Activated CD4-positive, alpha-beta T cell treated with anti-CD3 and anti-CD28 coated beads, Interleukin-2, amount 50 U/mL, for 1 hour (primary cell): ENCODE measurements around the gene TTC7B.
"Not testable (repeated sequence)": the region's sequence is repeated elsewhere in the genome, so short reads cannot be mapped to it uniquely, and the experiment has no call there.

Experiments
- DNase-seq: peaks from one replicate; pipeline ENCODE4 v3.0.0-alpha.2; 2020

Gene TTC7B

GRCh38 chr14:90815822-90816662, at the start of gene TTC7B:
Gene TTC7B, minus strand, starts transcription at chr14:90816430. Its CDS starts 135 bp downstream, at chr14:90816295.
- DNase-seq: peak; percentile 23

GRCh38 chr14:90864741-90865140, 48.5 kb upstream of the TTC7B start:
- DNase-seq: no peak

- DNase-seq: no peak
Measured at GRCh38 chr14:90858511-90858910, 42.3 kb upstream of the TTC7B start.

- DNase-seq: no peak
Measured at GRCh38 chr14:90857866-90858265, 41.6 kb upstream of the TTC7B start.

GRCh38 chr14:90856115-90856514, 39.9 kb upstream of the TTC7B start:
- not testable (repeated sequence) for DNase-seq

- DNase-seq: no peak
Measured at GRCh38 chr14:90853116-90853515, 36.9 kb upstream of the TTC7B start.

- no peak for DNase-seq
Measured at GRCh38 chr14:90851327-90852036, 35.3 kb upstream of the TTC7B start.

- no peak for DNase-seq
Measured at GRCh38 chr14:90850487-90850886, 34.3 kb upstream of the TTC7B start.

GRCh38 chr14:90849787-90850444, 33.7 kb upstream of the TTC7B start:
- DNase-seq: no peak

GRCh38 chr14:90848944-90849731, 32.9 kb upstream of the TTC7B start:
- no peak for DNase-seq

- no peak for DNase-seq
Measured at GRCh38 chr14:90846511-90846910, 30.3 kb upstream of the TTC7B start.

- no peak for DNase-seq
Measured at GRCh38 chr14:90844321-90844720, 28.1 kb upstream of the TTC7B start.

GRCh38 chr14:90842726-90843125, 26.5 kb upstream of the TTC7B start:
- no peak for DNase-seq

GRCh38 chr14:90840667-90841066, 24.4 kb upstream of the TTC7B start:
- not testable (repeated sequence) for DNase-seq

GRCh38 chr14:90839889-90840266, 23.6 kb upstream of the TTC7B start:
- DNase-seq: no peak

GRCh38 chr14:90839024-90839888, 23.0 kb upstream of the TTC7B start:
- no peak for DNase-seq

GRCh38 chr14:90838531-90838930, 22.3 kb upstream of the TTC7B start:
- DNase-seq: not testable (repeated sequence)

- DNase-seq: no peak
Measured at GRCh38 chr14:90837355-90837754, 21.1 kb upstream of the TTC7B start.

- no peak for DNase-seq
Measured at GRCh38 chr14:90836692-90837063, 20.4 kb upstream of the TTC7B start.

GRCh38 chr14:90831821-90832220, 15.6 kb upstream of the TTC7B start:
- no peak for DNase-seq

GRCh38 chr14:90830931-90831701, 14.9 kb upstream of the TTC7B start:
- no peak for DNase-seq
